SK-N-SH treated with all-trans-retinoic acid at 6 μM for 48 hours (cell line): ENCODE results near the gene ARHGAP15.

Source experiments
- GLIS3 ChIP-seq: fragments of 250-450 bp; sonication (Bioruptor Pico); IDR thresholded peaks from 2 replicates; pipeline ENCODE4 v1.5.0; 2020; ENCODE audit warnings: mild to moderate bottlenecking, moderate library complexity
- PPARA ChIP-seq: fragments of 250-450 bp; sonication (Bioruptor Pico); IDR thresholded peaks from 2 replicates; pipeline ENCODE4 v1.5.0; 2020; ENCODE audit warnings: mild to moderate bottlenecking, borderline replicate concordance
- TCF4 ChIP-seq: fragments of 250-450 bp; sonication (Bioruptor Pico); IDR thresholded peaks from 2 replicates; pipeline ENCODE4 v1.8.0; 2021; ENCODE audit warnings: mild to moderate bottlenecking, moderate library complexity, borderline replicate concordance
- TOX ChIP-seq: fragments of 250-450 bp; sonication (Bioruptor Pico); IDR thresholded peaks from 2 replicates; pipeline ENCODE4 v1.8.0; 2021; ENCODE audit warnings: mild to moderate bottlenecking, moderate library complexity, borderline replicate concordance
- ZNF565 ChIP-seq: fragments of 450-650 bp; formaldehyde crosslinking; conservative IDR thresholded peaks from 2 replicates; pipeline ENCODE4 v1.5.0; 2020; ENCODE audit warnings: low read depth, mild to moderate bottlenecking, moderate library complexity
- TF ChIP-seq, protein P1 (sequence below): fragments of 250-450 bp; sonication (Bioruptor Pico); IDR thresholded peaks from 2 replicates; pipeline ENCODE4 v1.8.0; 2020; ENCODE audit warnings: mild to moderate bottlenecking, moderate library complexity, borderline replicate concordance
- TF ChIP-seq, protein P2 (sequence below): fragments of 250-450 bp; sonication (Bioruptor Pico); IDR thresholded peaks from 2 replicates; pipeline ENCODE4 v1.5.1; 2021; ENCODE audit warnings: mild to moderate bottlenecking, moderate library complexity

DNA sequence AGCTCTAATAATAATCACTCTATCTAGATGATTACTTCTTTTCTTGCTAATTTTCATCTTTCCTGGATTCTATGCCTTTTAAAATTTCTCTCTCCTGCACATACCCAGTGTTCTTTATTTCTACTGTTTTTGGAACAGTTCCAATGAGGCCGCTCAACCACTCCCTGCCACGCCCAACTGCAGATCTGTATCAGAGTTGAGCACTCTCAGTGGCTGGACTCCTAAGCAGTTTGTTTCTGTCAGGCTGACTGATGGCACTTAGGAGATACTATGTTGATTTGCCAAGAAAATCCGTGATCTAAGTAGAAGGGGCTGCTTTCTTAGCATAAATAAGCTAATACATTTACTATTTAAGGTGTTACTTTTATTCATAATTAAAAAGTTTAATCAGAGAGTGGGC, 192.8 kb downstream of the ARHGAP15 start:
- TF ChIP-seq TOX (CRISPR knock-in tag) (no peak), PPARA (no peak), ZNF565 (CRISPR knock-in tag) (no peak), GLIS3 (CRISPR knock-in tag) (no peak), TCF4 (CRISPR knock-in tag) (no peak)
- TF ChIP-seq, protein P1, sequence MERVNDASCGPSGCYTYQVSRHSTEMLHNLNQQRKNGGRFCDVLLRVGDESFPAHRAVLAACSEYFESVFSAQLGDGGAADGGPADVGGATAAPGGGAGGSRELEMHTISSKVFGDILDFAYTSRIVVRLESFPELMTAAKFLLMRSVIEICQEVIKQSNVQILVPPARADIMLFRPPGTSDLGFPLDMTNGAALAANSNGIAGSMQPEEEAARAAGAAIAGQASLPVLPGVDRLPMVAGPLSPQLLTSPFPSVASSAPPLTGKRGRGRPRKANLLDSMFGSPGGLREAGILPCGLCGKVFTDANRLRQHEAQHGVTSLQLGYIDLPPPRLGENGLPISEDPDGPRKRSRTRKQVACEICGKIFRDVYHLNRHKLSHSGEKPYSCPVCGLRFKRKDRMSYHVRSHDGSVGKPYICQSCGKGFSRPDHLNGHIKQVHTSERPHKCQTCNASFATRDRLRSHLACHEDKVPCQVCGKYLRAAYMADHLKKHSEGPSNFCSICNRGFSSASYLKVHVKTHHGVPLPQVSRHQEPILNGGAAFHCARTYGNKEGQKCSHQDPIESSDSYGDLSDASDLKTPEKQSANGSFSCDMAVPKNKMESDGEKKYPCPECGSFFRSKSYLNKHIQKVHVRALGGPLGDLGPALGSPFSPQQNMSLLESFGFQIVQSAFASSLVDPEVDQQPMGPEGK: no peak
- TF ChIP-seq, protein P2, sequence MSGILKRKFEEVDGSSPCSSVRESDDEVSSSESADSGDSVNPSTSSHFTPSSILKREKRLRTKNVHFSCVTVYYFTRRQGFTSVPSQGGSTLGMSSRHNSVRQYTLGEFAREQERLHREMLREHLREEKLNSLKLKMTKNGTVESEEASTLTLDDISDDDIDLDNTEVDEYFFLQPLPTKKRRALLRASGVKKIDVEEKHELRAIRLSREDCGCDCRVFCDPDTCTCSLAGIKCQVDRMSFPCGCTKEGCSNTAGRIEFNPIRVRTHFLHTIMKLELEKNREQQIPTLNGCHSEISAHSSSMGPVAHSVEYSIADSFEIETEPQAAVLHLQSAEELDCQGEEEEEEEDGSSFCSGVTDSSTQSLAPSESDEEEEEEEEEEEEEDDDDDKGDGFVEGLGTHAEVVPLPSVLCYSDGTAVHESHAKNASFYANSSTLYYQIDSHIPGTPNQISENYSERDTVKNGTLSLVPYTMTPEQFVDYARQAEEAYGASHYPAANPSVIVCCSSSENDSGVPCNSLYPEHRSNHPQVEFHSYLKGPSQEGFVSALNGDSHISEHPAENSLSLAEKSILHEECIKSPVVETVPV: no peak
